HG03460 (cell line): ENCODE data around the gene TULP4.
A peak's percentile ranks its signal among the peaks of the same experiment; 100 is the strongest.

Source experiments
- ATAC-seq: cut with Tn5 transposase; IDR thresholded peaks from one replicate; pipeline ENCODE4 v1.9.1; 2021; ENCODE audit not compliant: unreplicated experiment

Gene TULP4

GRCh38 chr6:158416883-158417759 lies 104.9 kb downstream of the TULP4 start:
- ATAC-seq: no peak

GRCh38 chr6:158417760-158418098 lies 105.5 kb downstream of the TULP4 start:
- ATAC-seq: no peak

DNA sequence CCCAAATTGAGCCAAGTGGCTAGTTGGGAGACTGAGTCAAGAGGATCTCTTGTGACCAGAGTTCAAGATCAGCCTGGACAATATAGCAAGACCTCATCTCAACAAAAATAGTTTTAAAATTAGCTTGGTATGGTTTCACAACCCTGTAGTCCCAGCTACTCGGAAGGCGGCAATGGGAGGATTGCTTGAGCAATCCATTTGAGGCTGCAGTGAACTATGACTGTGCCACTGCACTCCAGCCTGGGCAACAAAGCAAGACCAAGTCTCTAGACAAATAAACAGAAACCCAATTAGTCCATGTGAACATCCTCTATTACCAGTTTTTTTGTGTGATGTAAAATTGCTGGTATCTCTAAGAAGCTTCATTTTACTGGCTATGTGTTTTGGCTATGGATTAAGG lies 106.2 kb downstream of the TULP4 start:
- ATAC-seq: no peak

DNA sequence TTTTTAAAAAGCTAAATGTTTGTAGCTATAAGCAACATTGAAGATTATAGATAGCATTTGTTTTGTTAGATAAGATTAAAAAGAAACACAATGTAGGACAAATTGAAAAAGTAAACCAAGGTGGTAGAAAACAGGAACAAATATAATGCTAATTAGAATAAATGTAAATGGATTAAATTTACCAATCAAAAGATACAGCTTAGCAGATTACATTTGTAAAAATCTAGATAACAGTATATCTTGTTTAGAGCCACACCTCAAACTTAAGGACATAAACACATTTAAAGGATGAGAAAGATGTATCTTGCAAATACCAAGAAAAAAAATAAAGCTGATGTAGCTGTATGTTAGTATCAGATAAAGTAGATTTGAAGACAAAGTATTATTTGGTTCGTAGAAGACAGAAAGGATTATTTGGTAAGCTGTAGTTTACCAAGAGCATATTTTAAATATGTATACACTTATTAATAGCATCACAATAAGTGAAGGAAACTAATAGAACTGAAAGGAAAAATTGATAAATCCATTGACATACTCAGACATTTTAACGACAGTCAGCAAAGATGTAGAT lies 107.2 kb downstream of the TULP4 start:
- no peak for ATAC-seq

DNA sequence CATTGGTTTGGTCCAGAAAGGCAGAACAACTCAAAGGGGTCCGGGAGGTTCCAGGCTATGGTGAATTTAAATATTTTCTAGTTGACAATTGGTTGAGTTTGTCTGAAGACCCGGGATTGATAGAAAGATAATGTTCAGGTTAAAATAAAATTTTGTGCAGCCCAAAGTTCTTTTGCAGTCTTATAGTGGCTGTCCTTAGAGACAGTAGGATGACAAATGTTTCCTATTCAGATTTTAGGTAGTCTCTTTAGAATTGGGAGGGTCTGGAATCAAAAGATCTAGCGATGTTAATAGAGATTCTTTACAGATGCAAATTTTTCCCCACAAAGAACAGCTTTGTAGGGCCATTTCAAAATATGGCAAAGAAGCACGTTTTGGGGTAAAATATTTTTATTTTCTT lies 109.1 kb downstream of the TULP4 start:
- no peak for ATAC-seq

DNA sequence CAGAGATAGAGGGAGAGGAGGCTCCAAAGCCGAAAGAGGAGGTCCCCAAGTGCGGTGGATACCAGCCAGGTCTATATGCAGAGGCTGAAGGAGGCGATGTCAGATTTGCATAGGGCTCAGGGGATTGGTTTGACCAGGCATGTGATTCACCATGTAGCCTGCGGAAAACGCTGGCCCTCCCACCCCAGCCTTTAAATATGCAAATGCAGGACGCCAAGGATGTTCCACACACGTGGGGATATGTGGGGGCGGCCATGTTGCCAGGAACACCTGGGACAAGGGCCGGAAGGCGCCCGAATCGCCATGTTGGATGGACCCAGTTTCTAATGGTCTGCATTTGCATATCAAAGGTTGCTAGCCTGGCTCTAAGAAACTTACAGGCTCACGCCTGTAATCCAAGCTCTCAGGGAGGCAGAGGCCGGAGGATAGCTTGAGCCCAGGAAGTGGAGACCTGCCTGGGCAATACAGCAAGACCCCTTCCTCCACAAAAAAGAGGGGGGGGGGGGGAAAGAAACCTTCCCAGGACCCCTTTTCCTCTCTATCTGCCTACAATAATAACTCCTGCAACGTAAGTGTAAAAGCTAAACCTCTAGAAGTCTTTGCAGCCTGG lies 110.5 kb downstream of the TULP4 start:
- no peak for ATAC-seq

DNA sequence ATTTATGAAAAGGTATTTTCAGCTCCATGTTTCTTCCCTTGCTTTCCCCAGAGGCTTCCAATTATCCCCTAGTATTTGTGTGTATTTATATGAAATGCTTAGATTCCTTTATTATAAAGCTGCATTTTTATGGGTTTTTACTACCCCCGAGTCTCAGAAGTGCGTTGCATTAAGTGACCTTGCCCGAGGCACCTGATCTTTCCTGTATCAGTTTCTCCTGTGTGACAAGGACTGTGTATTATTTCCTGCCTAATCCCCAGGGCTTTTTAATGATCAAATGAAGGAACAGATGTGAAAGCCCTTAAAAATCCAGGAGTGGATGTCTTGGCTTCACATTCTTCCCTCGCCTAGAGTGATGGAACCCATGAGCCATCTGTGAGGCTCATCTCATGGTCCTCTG lies 118.8 kb downstream of the TULP4 start:
- ATAC-seq: no peak

DNA sequence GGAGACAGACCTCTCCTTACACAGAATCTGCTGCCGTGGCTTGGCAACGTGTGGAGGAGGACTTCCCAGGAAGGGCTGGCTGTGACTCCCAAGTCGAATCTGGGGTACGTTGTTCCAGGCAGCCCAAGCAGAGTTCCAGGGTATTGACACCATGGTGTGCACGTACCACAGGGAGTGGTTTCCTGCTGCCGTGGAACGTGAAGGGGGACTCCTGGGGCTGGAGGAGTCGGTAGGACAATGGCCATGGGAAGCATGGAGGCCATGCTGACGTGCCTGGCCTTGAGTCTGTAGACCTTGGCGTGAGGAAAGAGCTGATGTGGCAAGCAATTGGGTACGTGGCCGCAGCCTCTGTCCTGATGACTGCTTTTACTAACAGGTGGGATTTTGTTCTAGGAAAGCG lies 119.3 kb downstream of the TULP4 start:
- ATAC-seq: no peak

DNA sequence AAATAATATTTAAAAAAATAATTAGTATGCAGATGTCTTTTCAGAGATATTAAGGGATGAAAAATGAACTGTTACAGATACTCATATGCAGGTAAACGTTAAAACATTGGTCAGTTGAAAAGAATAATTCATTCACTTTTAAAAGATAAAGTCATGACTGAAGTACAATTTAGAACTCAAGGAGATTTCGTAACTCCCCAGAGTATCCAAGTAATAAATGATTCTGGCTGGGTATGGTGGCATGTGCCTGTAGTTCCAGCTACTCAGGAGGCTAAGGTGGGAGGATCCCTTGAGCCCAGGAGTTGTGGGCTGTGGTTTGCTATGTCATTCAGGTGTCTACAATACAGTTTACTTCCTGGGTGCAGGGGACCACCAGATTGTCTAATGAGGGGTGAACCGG lies 125.3 kb downstream of the TULP4 start:
- no peak for ATAC-seq

DNA sequence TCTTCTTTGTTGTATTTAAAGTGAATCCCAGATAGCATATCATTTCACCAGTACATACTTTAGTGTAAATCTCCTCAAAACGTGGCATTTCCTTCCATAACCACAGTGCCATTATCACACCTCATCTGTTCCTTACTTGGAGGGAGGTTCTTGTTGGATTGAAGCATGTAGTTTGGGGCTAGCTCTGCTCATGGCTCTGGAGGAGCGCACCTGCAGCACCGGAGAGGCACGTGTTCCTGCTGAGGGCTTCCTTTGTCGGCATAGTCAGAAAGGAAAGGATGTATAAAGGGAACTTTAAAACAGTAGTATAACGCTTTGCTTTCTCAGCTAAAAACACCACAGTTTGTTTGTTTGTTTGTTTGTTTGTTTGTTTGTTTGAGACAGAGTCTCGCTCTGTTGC lies 126.0 kb downstream of the TULP4 start:
- ATAC-seq: no peak

DNA sequence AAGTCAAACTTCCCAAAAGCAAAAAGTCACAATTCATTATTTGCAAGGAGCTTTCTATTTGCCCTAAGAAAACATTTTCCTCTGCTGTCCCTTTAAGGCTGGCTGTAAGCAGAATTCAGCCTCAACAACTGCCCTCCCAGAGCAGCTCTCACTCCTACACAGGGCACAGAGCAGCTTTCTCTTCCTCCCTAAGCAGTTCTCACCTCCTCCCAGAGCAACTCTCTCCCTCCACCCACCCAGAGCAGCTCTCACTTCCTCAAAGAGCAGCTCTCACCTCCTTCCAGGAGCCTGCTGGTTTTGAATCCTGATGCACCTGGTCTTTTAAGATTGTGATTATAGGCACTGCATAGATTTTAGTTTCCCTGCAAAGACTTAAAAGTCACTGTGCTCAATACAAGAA lies 127.0 kb downstream of the TULP4 start:
- ATAC-seq: peak; percentile 97

DNA sequence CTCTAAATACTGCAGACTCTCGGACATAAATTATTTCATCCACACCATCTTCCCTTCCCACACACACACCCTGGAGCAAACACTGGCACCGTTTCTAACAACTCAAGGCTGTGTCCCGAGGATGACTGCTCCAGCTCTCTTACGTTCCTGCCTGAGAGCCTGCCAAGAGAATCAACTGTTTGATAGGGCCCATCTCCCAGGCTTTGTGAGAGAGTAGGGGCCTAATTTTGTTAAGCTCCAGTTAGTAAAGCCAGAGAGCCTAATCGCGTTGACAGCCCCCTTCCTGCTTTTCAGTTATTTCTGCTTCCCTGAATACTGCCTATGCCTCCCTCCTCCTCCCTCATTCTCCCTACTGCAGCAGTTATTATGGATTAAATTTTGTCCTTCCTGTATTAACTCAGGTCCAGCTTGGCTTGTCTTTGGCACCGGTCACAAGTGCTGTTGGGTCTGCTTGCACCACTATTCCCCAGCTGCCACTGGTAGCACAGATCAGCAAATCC lies 129.5 kb downstream of the TULP4 start:
- ATAC-seq: no peak

GRCh38 chr6:158442306-158442705 lies 130.0 kb downstream of the TULP4 start:
- no peak for ATAC-seq

- no peak for ATAC-seq
Observed at GRCh38 chr6:158445426-158446085, 133.3 kb downstream of the TULP4 start.

- no peak for ATAC-seq
Observed at GRCh38 chr6:158448856-158449255, 136.6 kb downstream of the TULP4 start.

- ATAC-seq: no peak
Observed at GRCh38 chr6:158452191-158452590, 139.9 kb downstream of the TULP4 start.

GRCh38 chr6:158457131-158457530 lies 144.9 kb downstream of the TULP4 start:
- no peak for ATAC-seq

- ATAC-seq: no peak
Observed at GRCh38 chr6:158457616-158458278, 145.5 kb downstream of the TULP4 start.

GRCh38 chr6:158459726-158460125 lies 147.5 kb downstream of the TULP4 start:
- no peak for ATAC-seq

DNA sequence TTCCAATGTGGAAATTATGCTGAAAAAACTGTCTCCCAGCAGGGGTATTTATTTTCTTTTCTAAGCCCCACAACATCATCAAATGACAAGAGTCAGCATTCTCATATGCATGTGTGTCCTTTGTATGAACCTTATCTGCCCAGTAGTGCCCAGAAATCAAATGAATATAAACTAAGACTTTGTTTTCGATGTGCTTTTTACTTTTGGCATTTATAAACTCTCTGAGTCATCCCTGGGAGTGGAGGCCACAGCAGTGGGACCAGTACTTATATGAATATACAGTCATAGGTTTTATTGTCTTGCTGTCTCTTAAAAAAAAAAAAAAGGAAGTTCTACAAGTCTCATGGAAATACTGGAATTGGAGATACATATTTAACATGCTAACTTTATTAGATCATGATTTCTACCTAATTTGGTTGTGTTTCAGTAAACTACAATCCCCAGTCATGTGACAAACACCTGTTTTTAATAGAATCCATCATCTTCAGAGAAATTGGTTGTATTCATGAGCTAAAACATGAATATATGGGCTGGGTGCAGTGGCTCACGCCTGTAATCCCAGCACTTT lies 148.4 kb downstream of the TULP4 start:
- no peak for ATAC-seq

DNA sequence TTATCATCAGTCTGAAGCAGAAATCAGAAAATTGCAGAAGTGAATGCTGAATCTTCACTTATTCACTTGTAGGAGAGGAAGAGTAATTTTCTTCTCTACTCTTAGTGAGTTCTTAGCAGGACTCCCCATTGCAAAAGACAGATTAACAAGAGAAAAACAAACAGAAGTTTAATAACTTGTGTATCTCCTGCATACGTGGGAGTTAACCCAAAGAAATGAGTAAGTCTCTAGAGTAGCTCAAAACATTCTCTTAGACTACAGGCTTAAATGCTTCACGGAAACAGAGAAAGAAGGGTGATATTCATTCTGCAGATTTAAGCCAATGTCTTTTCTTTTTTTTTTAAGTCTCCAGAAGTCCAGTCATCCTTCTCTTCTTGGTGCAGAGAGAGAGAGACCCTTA lies 149.7 kb downstream of the TULP4 start:
- no peak for ATAC-seq
